Transverse colon (tissue), 4 donors: ENCODE results near the gene GDPD1. TPM values are rescaled to one million over a fixed set of nuclear protein-coding genes. Genes with fewer than 3 reads are reported as not detected.
A peak's percentile ranks its signal among the peaks of the same experiment; 100 is the strongest.

Source experiments
- DNase-seq: peaks from one replicate; pipeline ENCODE4 v3.0.0-alpha.2; 2019
- H3K27ac ChIP-seq, 4 donors: fragments of 200-600 bp; sonication (generic); 2 replicates each; pipeline ENCODE4 v1.5.1; 2016 to 2018; ENCODE audit warnings: inconsistent platforms in 4 of 4
- H3K27me3 ChIP-seq: fragments of 200-600 bp; sonication (generic); 2 replicates; pipeline ENCODE4 v1.5.1; 2017; ENCODE audit warnings: inconsistent platforms
- H3K36me3 ChIP-seq, 4 donors: fragments of 200-600 bp; sonication (generic); 2 replicates each; pipeline ENCODE4 v1.5.1; 2017 to 2019; ENCODE audit warnings: inconsistent platforms in 4 of 4
- H3K4me1 ChIP-seq, 4 donors: fragments of 200-600 bp; sonication (generic); 2 replicates each; pipeline ENCODE4 v1.5.1; 2017 to 2020; ENCODE audit warnings: inconsistent platforms in 4 of 4
- H3K4me3 ChIP-seq, 4 donors: fragments of 200-600 bp; sonication (generic); 1 replicate in 1 of 4; 2 replicates in 3 of 4; pipeline versions ENCODE4 v1.5.1 to v1.6.1; 2017 to 2019; ENCODE audit warnings: inconsistent platforms in 4 of 4
- H3K9me3 ChIP-seq, 2 donors: fragments of 200-600 bp; sonication (generic); 2 replicates each; pipeline ENCODE4 v1.5.1; 2017 to 2019; ENCODE audit warnings: inconsistent platforms in 2 of 2
- CTCF ChIP-seq, 5 experiments: fragments of 200-600 bp in 3 of 5; fragments of 450-650 bp in 2 of 5; sonication (generic) in 3 of 5; IDR thresholded peaks; 1 replicate in 2 of 5; 2 replicates in 3 of 5; pipeline ENCODE4 v1.5.1; 2016 to 2017; ENCODE audit warnings: antibody characterized with exemption in 5 of 5, inconsistent platforms in 3 of 5, mild to moderate bottlenecking in 2 of 5, moderate library complexity in 1 of 5
- EP300 ChIP-seq: sonication (generic); formaldehyde crosslinking; IDR thresholded peaks from one replicate; pipeline ENCODE4 v1.6.1; 2017; ENCODE audit warnings: antibody characterized with exemption, low read depth
- POLR2A ChIP-seq: fragments of 450-650 bp; IDR thresholded peaks from one replicate; pipeline ENCODE4 v1.6.1; 2016; ENCODE audit warnings: antibody characterized with exemption, mild to moderate bottlenecking, moderate library complexity
- POLR2AphosphoS5 ChIP-seq, 3 donors: sonication (generic); formaldehyde crosslinking; IDR thresholded peaks; one replicate each; pipeline ENCODE4 v1.6.1; 2016; ENCODE audit warnings: antibody characterized with exemption in 3 of 3
- WGBS, 2 donors: methylation state at CpG; one replicate each; pipeline ENCODE4 v1.1.5; 2018; ENCODE audit warnings: low coverage in 1 of 2; 5-methylcytosine and 5-hydroxymethylcytosine counted together
- in situ Hi-C, 4 donors: fragments of 200-750 bp; cut with MboI; loops; one replicate each; pipeline versions ENCODE4 v1.15.0 to v1.15.1; 2017; ENCODE audit warnings: low sequenced_read_pairs in 3 of 4, low pct_ligation_motif_present in 1 of 4, low pct_unique_long_range_greater_than_20kb in 1 of 4
- intact Hi-C: fragments of 100-400 bp; cut with DNase I; formaldehyde crosslinking; loops from one replicate; pipeline ENCODE4 v1.15.1; 2023; ENCODE audit warnings: low total_unique reads
- total RNA-seq, 4 donors: library from RNA; depleted of rRNA; stranded (reverse); fragments of >200 nt; gene quantifications; one replicate each; pipeline ENCODE4 v1.1.0, GENCODE V29; 2016

The GDPD1 gene
- total RNA-seq, 4 donors from 2014 or later, result 1.8 to 22.1 (median 9.3) TPM

GRCh38 chr17:59266745-59267144 is 46.4 kb downstream of the GDPD1 start:
- H3K27ac ChIP-seq, result no peak overlapping the region
- intact Hi-C loops, result no loop called here
- H3K36me3 ChIP-seq, result no peaks in the 10 kb centered on the region
- WGBS, 2 donors, result 92% methylated on average over 4 of the region's 4 CpGs
- H3K4me3 ChIP-seq, result no peak overlapping the region
- no peak for TF ChIP-seq POLR2A
- TF ChIP-seq POLR2AphosphoS5 (IDR thresholded peaks at IDR 0.05), result no peak
- no peak for TF ChIP-seq EP300
- no peak for TF ChIP-seq CTCF (IDR thresholded peaks at IDR 0.05)
- in situ Hi-C loops, result no loop called here
- H3K4me1 ChIP-seq, result no peaks in the 10 kb centered on the region
- H3K9me3 ChIP-seq, result no peaks in the 10 kb centered on the region
- no peak for DNase-seq
- no peaks in the 10 kb centered on the region for H3K27me3 ChIP-seq

GRCh38 chr17:59267776-59268175 is 47.5 kb downstream of the GDPD1 start:
- TF ChIP-seq EP300 (no peak), POLR2A (no peak), POLR2AphosphoS5 (IDR thresholded peaks at IDR 0.05) (no peak)
- in situ Hi-C loops, result no loop called here
- no peaks in the 10 kb centered on the region for H3K36me3 ChIP-seq
- no peak for DNase-seq
- H3K4me1 ChIP-seq, result no peaks in the 10 kb centered on the region
- WGBS, 2 donors, result 91 to 100% methylated on average over 3 to 5 of the region's 5 CpGs
- no peaks in the 10 kb centered on the region for H3K27me3 ChIP-seq
- no peak overlapping the region for H3K4me3 ChIP-seq
- intact Hi-C loops, result no loop called here
- no peaks in the 10 kb centered on the region for H3K9me3 ChIP-seq
- H3K27ac ChIP-seq, result no peak overlapping the region

- DNase-seq, result no peak
- H3K27ac ChIP-seq, result no peak overlapping the region
- no peaks in the 10 kb centered on the region for H3K36me3 ChIP-seq
- H3K4me3 ChIP-seq, result no peak overlapping the region
- no peaks in the 10 kb centered on the region for H3K27me3 ChIP-seq
- no peak for TF ChIP-seq POLR2A
- no peak for TF ChIP-seq EP300
- TF ChIP-seq POLR2AphosphoS5 (IDR thresholded peaks at IDR 0.05), result no peak
- TF ChIP-seq CTCF (IDR thresholded peaks at IDR 0.05), result no peak
- H3K9me3 ChIP-seq, result no peaks in the 10 kb centered on the region
- no peaks in the 10 kb centered on the region for H3K4me1 ChIP-seq
- intact Hi-C loops (no loop called here), in situ Hi-C loops (no loop called here)
- 71 to 84% methylated on average over 1 of the region's 1 CpG for WGBS, 2 donors
These were observed 55.3 kb downstream of the GDPD1 start for GRCh38 chr17:59275618-59276017.

GRCh38 chr17:59277031-59277430 is 56.7 kb downstream of the GDPD1 start:
- no peak for TF ChIP-seq CTCF (IDR thresholded peaks at IDR 0.05)
- no peak for TF ChIP-seq POLR2A
- TF ChIP-seq EP300, result no peak
- TF ChIP-seq POLR2AphosphoS5 (IDR thresholded peaks at IDR 0.05), result no peak
- H3K36me3 ChIP-seq, result no peaks in the 10 kb centered on the region
- WGBS, 2 donors, result 70 to 84% methylated on average over 4 of the region's 4 CpGs
- H3K27ac ChIP-seq, result peak overlapping the region in 2 of 4 donors; percentile 43 to 51
- no peaks in the 10 kb centered on the region for H3K9me3 ChIP-seq
- H3K4me3 ChIP-seq, result no peak overlapping the region
- no peak for DNase-seq
- no peaks in the 10 kb centered on the region for H3K27me3 ChIP-seq
- in situ Hi-C loops, result no loop called here
- intact Hi-C loops, result no loop called here
- no peaks in the 10 kb centered on the region for H3K4me1 ChIP-seq

- 80 to 92% methylated on average over 4 of the region's 4 CpGs for WGBS, 2 donors
These were observed 58.1 kb downstream of the GDPD1 start for GRCh38 chr17:59278406-59278805.

More at GRCh38 chr17:59278406-59278805, 58.1 kb downstream of the GDPD1 start:
- no peak for DNase-seq
- Histone ChIP-seq H3K27me3 (no peaks in the 10 kb centered on the region), H3K27ac (peak overlapping the region in 2 of 4 donors; percentile 7 to 43), H3K4me1 (no peaks in the 10 kb centered on the region), H3K4me3 (no peak overlapping the region), H3K36me3 (no peaks in the 10 kb centered on the region), H3K9me3 (no peaks in the 10 kb centered on the region)
- intact Hi-C loops, result no loop called here
- in situ Hi-C loops, result no loop called here
- TF ChIP-seq EP300, result no peak
- no peak for TF ChIP-seq CTCF (IDR thresholded peaks at IDR 0.05)
